ENCODE measurements around the gene CLGN.

The CLGN gene

GRCh38 chr4:140367738-140368137, 59.7 kb downstream of the CLGN start:
- TF ChIP-seq ZNF565 (CRISPR knock-in tag; conservative IDR thresholded peaks at IDR 0.05; ENCODE audit: low read depth) (no peak), ZNF8 (CRISPR knock-in tag; IDR thresholded peaks at IDR 0.05) (no peak), ESRRG (CRISPR knock-in tag; IDR thresholded peaks at IDR 0.05) (no peak), RARB (CRISPR knock-in tag; IDR thresholded peaks at IDR 0.05) (no peak), PPARA (CRISPR knock-in tag; IDR thresholded peaks at IDR 0.05; ENCODE audit: borderline replicate concordance) (no peak), ZFP30 (CRISPR knock-in tag; IDR thresholded peaks at IDR 0.05) (no peak), BACH2 (CRISPR knock-in tag; IDR thresholded peaks at IDR 0.05; ENCODE audit: borderline replicate concordance) (no peak)
- peak; percentile 36; the same call in 2 of the 3 replicates for ATAC-seq

- no peak for TF ChIP-seq TSHZ2 (CRISPR knock-in tag; IDR thresholded peaks at IDR 0.05)
- TF ChIP-seq ESRRG (CRISPR knock-in tag; IDR thresholded peaks at IDR 0.05) = no peak
- TF ChIP-seq, protein P1, sequence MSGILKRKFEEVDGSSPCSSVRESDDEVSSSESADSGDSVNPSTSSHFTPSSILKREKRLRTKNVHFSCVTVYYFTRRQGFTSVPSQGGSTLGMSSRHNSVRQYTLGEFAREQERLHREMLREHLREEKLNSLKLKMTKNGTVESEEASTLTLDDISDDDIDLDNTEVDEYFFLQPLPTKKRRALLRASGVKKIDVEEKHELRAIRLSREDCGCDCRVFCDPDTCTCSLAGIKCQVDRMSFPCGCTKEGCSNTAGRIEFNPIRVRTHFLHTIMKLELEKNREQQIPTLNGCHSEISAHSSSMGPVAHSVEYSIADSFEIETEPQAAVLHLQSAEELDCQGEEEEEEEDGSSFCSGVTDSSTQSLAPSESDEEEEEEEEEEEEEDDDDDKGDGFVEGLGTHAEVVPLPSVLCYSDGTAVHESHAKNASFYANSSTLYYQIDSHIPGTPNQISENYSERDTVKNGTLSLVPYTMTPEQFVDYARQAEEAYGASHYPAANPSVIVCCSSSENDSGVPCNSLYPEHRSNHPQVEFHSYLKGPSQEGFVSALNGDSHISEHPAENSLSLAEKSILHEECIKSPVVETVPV (CRISPR knock-in tag; IDR thresholded peaks at IDR 0.05) = no peak
- no peak for TF ChIP-seq ZNF70 (CRISPR knock-in tag; IDR thresholded peaks at IDR 0.05)
- TF ChIP-seq ZFP30 (CRISPR knock-in tag; IDR thresholded peaks at IDR 0.05) = no peak
- no peak for TF ChIP-seq ZNF8 (CRISPR knock-in tag; IDR thresholded peaks at IDR 0.05)
- TF ChIP-seq, protein P2, sequence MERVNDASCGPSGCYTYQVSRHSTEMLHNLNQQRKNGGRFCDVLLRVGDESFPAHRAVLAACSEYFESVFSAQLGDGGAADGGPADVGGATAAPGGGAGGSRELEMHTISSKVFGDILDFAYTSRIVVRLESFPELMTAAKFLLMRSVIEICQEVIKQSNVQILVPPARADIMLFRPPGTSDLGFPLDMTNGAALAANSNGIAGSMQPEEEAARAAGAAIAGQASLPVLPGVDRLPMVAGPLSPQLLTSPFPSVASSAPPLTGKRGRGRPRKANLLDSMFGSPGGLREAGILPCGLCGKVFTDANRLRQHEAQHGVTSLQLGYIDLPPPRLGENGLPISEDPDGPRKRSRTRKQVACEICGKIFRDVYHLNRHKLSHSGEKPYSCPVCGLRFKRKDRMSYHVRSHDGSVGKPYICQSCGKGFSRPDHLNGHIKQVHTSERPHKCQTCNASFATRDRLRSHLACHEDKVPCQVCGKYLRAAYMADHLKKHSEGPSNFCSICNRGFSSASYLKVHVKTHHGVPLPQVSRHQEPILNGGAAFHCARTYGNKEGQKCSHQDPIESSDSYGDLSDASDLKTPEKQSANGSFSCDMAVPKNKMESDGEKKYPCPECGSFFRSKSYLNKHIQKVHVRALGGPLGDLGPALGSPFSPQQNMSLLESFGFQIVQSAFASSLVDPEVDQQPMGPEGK (CRISPR knock-in tag; IDR thresholded peaks at IDR 0.05; ENCODE audit: borderline replicate concordance) = no peak
- no peak for TF ChIP-seq OSR1 (CRISPR knock-in tag; IDR thresholded peaks at IDR 0.05)
- ATAC-seq = no peak
These were observed 63.9 kb downstream of the CLGN start for GRCh38 chr4:140363558-140363957.

DNA sequence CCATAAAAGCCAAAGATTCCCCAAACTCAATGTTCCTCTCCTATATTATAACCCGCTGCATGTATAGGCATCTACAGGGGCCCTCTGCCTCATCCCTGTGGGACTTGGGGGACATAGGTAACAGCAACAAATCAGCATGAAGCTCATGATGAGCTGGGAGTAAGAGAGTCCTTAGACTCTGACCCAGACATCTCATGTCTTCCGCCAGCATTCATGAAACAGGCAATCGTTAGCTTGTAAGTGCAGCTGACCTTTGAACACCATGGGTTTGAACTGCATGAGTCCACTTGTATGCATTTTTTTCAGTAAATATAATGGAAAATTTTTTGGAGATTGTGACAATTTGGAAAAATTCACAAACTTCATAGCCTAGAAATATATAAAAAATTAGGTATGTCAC, 64.4 kb downstream of the CLGN start:
- no peak for ATAC-seq
- TF ChIP-seq TOX (CRISPR knock-in tag; IDR thresholded peaks at IDR 0.05; ENCODE audit: borderline replicate concordance) (no peak), ZNF70 (CRISPR knock-in tag; IDR thresholded peaks at IDR 0.05) (no peak), ZNF8 (CRISPR knock-in tag; IDR thresholded peaks at IDR 0.05) (no peak), TCF4 (CRISPR knock-in tag; IDR thresholded peaks at IDR 0.05; ENCODE audit: borderline replicate concordance) (no peak), ARNTL (CRISPR knock-in tag; IDR thresholded peaks at IDR 0.05; ENCODE audit: borderline replicate concordance, low read depth) (no peak), ISL1 (CRISPR knock-in tag; IDR thresholded peaks at IDR 0.05) (no peak), PPARA (CRISPR knock-in tag; IDR thresholded peaks at IDR 0.05; ENCODE audit: borderline replicate concordance) (no peak), BACH2 (CRISPR knock-in tag; IDR thresholded peaks at IDR 0.05; ENCODE audit: borderline replicate concordance) (no peak), ZC3H10 (CRISPR knock-in tag; IDR thresholded peaks at IDR 0.05) (no peak)
- TF ChIP-seq, protein P1 (CRISPR knock-in tag; IDR thresholded peaks at IDR 0.05) = no peak

GRCh38 chr4:140361099-140361498, 66.3 kb downstream of the CLGN start:
- ATAC-seq = no peak
- TF ChIP-seq CSDC2 (CRISPR knock-in tag; IDR thresholded peaks at IDR 0.05) = no peak
- no peak for TF ChIP-seq ZNF565 (CRISPR knock-in tag; conservative IDR thresholded peaks at IDR 0.05; ENCODE audit: low read depth)
- no peak for TF ChIP-seq PPARA (CRISPR knock-in tag; IDR thresholded peaks at IDR 0.05; ENCODE audit: borderline replicate concordance)
- TF ChIP-seq ZFP3 (CRISPR knock-in tag; IDR thresholded peaks at IDR 0.05) = no peak
- TF ChIP-seq ZNF70 (CRISPR knock-in tag; IDR thresholded peaks at IDR 0.05) = no peak
- TF ChIP-seq ZFP30 (CRISPR knock-in tag; IDR thresholded peaks at IDR 0.05) = no peak
- TF ChIP-seq ISL1 (CRISPR knock-in tag; IDR thresholded peaks at IDR 0.05) = no peak
- TF ChIP-seq, protein P2 (CRISPR knock-in tag; IDR thresholded peaks at IDR 0.05; ENCODE audit: borderline replicate concordance) = no peak
- TF ChIP-seq RARB (CRISPR knock-in tag; IDR thresholded peaks at IDR 0.05) = no peak
- TF ChIP-seq TCF4 (CRISPR knock-in tag; IDR thresholded peaks at IDR 0.05; ENCODE audit: borderline replicate concordance) = no peak
- TF ChIP-seq, protein P3, sequence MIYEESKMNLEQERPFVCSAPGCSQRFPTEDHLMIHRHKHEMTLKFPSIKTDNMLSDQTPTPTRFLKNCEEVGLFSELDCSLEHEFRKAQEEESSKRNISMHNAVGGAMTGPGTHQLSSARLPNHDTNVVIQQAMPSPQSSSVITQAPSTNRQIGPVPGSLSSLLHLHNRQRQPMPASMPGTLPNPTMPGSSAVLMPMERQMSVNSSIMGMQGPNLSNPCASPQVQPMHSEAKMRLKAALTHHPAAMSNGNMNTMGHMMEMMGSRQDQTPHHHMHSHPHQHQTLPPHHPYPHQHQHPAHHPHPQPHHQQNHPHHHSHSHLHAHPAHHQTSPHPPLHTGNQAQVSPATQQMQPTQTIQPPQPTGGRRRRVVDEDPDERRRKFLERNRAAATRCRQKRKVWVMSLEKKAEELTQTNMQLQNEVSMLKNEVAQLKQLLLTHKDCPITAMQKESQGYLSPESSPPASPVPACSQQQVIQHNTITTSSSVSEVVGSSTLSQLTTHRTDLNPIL (CRISPR knock-in tag; IDR thresholded peaks at IDR 0.05; ENCODE audit: low read depth) = no peak
- TF ChIP-seq ARNTL (CRISPR knock-in tag; IDR thresholded peaks at IDR 0.05; ENCODE audit: borderline replicate concordance, low read depth) = no peak
- TF ChIP-seq ESRRG (CRISPR knock-in tag; IDR thresholded peaks at IDR 0.05) = no peak
- no peak for TF ChIP-seq POU6F1 (CRISPR knock-in tag; IDR thresholded peaks at IDR 0.05; ENCODE audit: borderline replicate concordance, low read depth)
- no peak for TF ChIP-seq ZC3H10 (CRISPR knock-in tag; IDR thresholded peaks at IDR 0.05)
- no peak for TF ChIP-seq GLIS3 (CRISPR knock-in tag; IDR thresholded peaks at IDR 0.05)
